T-helper 9 cell (primary cell): Measurements from ENCODE around the gene FN1.

ENCODE experiments used
- DNase-seq: peaks from one replicate; pipeline ENCODE4 v3.0.0-alpha.2; 2020

Gene FN1

DNA sequence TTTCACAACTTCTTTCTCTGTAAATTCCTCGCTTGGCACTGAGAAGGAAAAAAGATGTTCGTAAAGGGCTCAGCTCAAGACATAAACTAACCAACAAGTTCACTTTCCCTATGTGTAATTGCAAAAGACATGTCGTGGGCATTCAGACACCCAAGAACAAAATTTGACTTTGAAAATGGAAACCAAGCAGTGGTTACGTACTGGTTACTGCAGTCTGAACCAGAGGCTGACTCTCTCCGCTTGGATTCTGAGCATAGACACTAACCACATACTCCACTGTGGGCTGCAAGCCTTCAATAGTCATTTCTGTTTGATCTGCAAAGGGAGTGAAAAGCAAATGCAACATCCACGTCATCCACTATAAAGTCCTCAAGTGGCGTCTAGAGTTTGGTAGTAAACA lies 53.9 kb downstream of the FN1 start:
- DNase-seq: no peak

DNA sequence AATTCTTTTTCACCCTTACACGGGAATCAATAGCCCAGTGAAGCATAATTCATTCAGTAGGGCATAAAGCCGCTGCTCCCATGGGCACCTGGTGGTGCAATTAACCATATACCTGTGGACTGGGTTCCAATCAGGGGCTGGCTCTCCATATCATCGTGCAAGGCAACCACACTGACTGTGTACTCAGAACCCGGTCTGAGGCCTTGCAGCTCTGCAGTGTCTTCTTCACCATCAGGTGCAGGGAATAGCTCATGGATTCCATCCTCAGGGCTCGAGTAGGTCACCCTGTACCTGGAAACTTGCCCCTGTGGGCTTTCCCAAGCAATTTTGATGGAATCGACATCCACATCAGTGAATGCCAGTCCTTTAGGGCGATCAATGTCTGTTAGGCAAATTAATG lies 55.2 kb downstream of the FN1 start:
- no peak for DNase-seq

DNA sequence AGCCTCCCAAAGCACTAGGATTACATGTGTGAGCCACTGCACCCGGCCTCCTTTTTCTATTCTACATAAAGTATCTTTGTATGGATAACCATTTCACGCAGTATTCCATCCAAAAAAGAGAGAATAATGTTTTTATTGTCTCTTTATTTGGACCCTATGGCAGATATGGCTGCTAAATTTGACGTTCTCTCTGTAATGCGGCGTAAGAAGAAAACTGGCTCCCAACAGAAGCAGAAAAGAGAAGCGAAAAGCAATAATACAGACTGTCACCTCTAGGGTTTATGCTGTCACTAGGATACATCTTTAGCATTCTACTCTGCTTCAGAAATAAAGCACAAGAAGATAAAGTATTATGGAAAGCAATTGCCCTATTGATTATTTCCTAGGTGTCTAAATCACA lies 55.9 kb downstream of the FN1 start:
- DNase-seq: no peak

DNA sequence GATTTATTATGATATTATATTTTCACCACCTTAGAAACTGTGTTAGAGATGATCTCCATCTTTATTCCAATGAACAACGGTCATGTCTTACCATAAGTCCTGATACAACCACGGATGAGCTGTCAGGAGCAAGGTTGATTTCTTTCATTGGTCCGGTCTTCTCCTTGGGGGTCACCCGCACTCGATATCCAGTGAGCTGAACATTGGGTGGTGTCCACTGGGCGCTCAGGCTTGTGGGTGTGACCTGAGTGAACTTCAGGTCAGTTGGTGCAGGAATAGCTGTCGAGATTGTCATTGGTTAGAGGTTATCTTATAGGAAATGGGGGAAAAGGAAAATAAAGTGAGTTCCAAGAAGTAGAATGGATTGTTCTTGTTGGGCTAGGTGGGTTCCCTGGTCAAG lies 56.8 kb downstream of the FN1 start:
- DNase-seq: no peak

DNA sequence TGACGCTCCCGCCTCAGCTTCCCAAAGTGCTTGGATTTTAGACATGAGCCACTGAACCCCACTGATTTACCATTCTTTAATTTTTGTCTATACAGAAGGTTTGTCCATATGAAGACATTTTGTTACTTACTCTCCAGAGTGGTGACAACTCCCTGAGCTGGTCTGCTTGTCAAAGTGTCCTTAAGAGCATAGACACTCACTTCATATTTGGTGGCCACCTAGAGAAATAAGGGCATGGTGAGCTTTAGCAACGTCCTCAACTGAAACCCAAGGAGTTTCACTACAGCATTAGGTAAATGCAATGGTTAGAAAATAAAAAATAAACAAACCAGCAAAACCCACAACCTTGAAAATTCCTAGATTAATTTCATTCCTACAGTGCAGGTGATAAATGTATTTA lies 57.8 kb downstream of the FN1 start:
- DNase-seq: no peak

DNA sequence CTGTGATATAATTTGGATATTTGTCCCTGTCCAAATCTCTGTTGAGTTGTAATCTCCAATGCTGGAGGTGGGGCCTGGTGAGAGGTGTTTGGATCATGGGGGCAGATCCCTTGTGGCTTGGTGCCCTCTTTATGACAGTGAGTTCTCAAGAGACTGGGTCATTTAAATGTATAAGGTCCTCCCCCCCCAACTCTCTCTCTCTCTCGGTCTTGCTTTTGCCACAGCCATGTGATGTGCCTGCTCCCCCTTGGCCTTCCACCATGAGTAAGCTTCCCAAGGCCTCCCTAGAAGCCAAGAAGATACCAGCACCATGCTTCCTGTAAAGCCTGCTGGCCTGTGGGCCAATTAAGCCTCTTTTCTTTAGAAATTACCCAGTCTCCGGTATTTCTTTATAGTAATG lies 58.6 kb downstream of the FN1 start:
- DNase-seq: no peak

DNA sequence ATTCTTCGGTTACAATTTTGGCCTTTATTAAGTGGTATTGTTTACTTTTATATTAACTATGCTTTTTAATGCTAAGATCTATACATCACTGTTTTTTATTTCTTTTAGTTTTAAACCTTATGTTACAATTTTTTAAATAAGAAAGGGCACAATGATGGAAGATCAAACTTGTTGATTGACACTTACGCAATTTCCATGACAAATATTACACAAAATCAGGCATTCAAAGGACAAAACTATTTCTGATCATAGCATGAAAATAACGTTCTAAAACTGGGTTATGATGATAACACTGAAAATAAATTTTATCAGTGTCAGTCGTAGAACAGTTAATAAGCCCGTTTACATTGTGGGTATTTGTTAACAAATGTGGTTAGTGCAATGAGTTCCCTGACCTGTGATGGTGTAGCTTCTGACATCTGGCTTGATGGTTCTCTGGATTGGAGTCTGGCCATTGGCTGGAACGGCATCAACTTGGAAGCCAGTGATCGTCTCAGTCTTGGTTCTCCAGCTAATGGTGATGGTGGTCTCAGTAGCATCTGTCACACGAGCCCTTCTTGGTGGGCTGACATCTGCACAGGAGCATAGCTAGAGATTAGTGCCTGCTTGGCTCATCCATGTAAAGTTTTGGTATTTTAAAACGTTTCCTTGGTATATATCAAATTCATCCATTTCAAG lies 59.6 kb downstream of the FN1 start:
- no peak for DNase-seq

DNA sequence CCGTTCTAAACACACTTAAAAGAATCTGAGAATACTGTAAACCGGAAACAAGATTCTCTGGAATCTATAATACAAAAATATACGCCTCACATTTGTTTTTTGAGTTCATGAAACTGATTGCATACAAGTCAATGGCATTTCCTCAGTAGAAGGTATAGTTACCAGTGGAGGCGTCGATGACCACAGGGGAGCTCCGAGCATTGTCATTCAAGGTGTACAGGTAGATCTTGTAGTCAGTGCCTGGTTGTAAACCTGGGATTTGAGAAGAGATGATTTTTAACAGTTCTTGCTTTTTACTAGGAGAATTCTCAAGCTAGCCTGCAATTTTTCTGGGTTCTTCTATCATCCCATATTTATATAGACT lies 60.4 kb downstream of the FN1 start:
- DNase-seq: no peak

DNA sequence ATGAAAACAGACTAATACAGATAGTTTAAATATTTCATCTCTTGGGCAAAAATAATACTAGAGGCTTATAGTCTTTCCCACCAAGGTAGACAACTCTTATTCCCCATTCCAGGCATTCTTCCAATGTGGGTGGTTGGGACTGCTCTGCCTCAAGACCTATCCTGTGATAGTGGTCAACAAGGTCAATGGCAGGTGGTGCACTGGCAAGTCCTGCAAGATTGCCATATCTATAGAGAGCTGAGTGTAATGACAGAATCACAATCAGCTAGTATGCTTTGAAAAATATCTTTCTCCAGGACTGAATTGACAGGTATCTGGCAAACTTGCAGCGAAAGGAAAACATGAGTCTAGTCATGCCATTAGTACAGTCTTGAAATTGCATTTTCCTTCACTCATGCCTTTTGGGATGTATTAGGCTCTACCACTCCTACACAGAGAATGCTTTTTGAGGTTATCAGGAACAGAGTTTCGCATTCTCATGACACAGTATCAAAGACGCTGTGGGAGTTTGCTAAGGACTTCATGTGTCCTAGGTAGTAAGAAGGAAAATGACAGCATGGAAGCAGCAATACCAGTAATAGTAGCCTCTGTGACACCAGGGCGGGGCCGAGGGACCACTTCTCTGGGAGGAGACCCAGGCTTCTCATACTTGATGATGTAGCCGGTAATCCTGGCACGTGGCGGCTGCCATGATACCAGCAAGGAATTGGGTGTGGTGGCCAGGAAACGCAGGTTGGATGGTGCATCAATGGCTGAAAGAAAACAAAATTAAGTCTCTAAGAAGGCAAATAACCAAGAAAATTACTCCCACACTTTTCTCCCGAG lies 61.0 kb downstream of the FN1 start:
- no peak for DNase-seq

DNA sequence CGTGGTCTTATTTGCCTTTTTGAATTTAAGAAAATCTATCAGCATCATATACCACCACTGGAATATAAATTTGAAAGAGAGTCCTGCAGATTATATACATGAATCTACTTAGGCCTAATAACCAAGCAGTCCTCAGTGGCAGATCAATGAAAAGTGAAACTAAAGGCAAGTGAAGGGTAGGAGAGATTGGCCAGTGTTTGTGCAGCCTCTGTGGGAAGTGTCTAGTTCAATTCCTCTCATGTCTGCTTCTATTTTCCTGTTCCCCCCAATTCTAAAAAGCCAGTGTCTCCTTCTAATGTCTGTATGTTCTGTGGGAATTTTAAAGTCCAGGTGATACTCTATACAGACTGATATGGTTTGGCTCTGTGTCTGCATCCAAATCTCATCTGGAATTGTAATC lies 61.9 kb downstream of the FN1 start:
- no peak for DNase-seq

DNA sequence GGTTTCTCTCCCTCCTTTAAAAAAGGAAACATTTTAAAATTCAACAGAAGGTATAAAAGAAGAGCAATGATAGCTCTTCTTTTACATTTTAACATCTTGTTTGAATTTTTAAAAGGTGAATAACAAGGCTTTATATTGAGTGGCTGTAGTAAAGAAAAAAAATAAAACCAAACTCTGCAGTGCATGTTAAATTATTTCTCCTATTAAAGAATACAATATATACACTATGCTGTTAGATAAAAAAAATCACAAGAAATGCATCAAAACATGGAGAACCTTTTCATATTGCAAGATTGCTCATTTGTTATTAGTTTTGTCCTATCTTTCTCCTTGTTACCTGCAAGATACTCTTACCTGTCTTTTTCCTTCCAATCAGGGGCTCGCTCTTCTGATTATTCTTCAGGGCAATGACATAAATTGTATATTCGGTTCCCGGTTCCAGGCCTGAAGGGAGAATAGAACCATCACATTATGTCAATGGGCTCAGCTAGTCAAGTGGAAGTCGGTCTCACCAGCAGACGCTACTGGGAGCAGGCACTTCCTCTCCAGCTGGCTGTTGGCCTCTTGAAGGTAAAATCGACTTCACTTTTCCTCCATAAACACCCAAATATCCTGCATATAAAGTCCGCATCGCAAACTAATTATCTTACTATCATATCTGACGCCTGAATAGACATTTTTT lies 62.8 kb downstream of the FN1 start:
- no peak for DNase-seq

DNA sequence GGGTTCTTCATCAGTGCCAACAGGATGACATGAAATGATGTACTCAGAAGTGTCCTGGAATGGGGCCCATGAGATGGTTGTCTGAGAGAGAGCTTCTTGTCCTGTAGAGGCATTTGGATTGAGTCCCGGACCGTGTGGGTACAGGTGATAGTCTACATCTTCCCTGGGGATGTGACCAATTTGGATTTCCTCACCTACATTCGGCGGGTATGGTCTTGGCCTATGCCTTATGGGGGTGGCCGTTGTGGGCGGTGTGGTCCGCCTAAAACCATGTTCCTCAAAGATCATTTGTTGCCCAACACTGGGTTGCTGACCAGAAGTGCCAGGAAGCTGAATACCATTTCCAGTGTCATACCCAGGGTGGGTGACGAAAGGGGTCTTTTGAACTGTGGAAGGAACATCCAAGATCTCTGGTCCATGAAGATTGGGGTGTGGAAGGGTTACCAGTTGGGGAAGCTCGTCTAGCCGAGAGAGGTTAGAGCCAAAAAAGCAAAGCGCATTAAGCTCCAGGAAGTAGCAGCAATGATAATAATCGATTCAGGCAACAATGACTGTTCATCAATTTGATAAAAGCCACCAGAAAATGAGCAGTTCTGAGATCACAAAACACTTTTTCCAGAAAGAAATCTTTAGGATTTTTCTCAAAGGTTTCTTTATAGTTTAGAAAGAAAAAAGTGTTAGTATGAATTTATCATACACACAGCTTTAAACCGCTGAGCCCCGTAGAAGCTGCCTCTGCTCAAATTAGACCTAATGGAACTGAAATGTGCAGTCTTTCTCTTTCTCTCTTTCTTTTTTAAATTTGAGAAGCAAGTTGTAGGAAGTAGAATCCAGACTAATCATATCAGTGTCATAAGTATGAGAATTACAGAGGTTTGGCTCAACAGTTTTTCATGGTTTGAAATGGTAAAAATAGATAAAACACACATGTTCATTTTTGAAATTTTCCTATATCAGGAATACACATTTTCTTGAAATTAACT lies 63.7 kb downstream of the FN1 start:
- no peak for DNase-seq

DNA sequence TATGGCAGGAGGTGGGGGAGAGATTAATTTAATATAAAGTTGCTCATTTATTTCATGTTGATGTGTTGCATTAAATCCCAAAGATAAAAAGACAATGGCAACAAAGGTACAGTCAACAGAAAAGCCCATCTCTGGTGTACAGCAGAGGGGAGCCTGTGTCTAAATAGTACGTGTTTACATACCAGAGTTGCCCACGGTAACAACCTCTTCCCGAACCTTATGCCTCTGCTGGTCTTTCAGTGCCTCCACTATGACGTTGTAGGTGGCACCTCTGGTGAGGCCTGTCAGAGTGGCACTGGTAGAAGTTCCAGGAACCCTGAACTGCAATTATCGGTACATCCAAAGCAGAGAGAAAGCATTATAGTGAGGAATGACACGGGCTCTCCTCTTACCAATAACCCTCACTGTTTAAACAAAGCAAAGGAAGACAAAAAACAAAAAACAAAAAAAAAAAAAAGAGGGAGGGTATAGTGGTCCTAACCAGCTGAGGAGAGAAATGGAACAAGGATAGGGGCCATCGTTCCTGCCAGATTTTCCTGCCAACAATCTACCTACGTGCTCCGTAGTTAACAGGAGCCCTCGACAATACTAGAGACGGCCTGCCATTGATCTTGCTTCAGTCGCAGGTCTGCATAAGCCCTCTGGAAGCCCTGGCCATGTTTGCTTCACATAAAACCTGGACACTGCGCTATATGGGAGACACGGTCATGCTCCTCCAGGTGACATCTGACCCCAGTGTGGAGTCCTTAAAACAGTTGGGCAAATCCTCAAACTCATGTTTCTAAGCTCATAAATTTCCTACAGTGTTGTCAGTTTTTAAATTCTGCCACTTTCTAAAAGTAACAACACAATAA lies 65.5 kb downstream of the FN1 start:
- no peak for DNase-seq

DNA sequence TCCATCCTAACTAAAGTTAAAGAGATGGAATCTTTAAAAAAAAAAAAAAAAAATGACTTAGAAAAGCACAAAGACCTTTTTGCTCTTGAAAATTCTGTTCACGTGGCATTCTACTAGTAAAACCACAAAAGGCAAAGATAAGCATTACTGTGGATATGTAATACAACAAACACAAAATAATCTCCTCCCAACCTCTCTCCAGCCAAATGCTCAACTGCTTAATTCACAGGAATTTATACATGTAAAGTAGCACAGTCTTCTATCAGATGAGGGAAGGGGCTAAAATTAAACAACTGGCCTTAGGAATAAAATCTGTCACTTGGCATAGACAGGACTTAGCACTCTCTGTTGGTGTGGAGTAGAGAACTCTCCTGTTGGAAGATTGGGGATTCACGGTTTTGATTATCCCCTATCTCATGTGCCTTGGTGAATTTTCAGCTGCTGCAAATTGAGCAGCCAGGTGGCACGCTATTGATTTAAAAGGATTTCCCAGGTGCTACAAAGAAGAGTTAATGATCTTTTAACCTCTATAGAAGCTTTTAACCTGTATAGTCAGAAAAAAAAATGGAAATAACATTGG lies 66.6 kb downstream of the FN1 start:
- no peak for DNase-seq

DNA sequence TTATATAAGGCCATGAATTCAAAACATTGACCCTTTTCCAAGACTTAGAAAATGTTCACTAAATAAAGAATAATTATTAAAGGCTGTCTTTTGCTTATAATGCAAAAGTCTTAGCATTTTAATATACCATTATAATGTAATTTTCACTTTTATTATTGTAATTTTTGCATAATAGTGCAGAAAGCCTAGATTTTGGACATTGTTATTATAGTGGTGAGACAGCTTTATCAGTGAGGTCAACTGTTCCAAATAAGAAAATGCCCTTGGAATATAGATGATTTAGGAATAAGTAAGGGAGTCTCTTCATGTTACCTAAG lies 67.4 kb downstream of the FN1 start:
- no peak for DNase-seq

DNA sequence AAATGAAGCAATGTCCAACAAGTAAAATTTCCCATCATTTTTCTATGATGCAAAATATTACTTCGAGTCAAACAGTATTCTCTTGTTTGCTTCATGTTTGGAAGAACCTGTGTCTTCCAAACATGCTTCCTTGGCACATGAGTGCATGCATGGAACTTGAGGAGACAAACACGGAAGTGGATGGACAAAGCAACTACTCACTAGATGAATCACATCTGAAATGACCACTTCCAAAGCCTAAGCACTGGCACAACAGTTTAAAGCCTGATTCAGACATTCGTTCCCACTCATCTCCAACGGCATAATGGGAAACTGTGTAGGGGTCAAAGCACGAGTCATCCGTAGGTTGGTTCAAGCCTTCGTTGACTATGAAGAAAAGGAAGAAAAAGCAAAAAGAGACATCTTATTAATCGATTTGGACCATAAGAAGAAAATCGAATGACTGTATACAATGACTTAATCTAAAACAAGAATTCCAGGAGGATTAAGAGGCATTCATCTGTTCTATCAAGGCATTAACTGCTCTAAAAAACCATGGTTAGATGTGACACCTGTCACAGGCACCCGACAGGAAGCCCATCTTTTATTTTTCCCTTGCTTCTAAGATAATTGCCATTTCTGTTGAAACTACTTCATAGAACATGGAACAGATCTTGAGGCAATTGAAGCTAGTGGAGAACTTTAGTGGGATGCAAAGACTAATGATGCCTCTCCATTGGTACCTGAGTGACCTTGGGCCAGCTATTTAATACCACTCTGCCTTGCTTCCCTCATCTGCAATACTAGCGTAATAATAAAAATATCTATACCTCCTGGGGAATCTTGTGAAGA lies 68.0 kb downstream of the FN1 start:
- DNase-seq: no peak

DNA sequence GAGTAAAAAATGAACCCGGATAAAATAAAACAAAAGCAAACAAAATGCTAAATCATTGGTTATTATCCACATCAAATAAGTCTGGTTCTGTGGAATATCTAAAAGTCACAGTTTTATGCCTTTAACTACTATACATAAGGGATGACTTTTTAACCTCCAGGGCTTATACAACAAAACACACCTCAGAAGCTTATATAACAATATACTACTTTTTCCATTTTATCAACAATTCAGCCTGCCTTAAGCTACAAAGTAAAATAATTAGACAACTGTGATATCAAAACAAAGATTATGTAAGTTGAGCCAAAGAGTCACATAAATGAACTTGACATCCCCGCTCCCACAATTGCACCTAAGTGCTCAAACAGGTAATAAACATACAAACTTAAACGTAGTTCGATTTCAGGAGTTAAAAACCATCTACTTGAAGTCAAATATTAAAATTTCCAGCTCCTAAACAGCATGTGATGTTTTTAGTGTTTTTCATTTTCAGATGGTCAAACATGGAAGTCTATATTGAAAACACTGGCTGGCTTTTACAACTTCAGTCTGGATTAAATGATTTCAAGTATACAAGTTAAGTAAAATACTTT lies 69.3 kb downstream of the FN1 start:
- no peak for DNase-seq

DNA sequence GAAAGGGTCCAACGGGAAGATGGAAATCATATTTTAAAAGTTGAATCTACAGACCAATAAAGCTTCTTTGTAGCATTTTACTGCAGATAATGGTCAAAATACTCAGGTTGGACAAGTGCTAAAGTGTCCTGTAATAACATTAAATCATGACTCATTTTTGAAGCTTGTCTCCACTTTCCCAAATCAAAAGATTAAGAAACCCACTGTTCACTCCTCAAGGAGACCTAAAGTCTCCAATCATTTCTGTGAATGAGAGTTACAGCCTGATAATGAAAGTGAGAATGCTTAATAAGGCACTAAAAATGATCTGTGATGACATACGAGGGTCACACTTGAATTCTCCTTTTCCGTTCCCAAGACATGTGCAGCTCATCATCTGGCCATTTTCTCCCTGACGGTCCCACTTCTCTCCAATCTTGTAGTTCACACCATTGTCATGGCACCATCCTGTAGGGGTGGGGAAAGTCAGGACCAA lies 70.6 kb downstream of the FN1 start:
- no peak for DNase-seq

DNA sequence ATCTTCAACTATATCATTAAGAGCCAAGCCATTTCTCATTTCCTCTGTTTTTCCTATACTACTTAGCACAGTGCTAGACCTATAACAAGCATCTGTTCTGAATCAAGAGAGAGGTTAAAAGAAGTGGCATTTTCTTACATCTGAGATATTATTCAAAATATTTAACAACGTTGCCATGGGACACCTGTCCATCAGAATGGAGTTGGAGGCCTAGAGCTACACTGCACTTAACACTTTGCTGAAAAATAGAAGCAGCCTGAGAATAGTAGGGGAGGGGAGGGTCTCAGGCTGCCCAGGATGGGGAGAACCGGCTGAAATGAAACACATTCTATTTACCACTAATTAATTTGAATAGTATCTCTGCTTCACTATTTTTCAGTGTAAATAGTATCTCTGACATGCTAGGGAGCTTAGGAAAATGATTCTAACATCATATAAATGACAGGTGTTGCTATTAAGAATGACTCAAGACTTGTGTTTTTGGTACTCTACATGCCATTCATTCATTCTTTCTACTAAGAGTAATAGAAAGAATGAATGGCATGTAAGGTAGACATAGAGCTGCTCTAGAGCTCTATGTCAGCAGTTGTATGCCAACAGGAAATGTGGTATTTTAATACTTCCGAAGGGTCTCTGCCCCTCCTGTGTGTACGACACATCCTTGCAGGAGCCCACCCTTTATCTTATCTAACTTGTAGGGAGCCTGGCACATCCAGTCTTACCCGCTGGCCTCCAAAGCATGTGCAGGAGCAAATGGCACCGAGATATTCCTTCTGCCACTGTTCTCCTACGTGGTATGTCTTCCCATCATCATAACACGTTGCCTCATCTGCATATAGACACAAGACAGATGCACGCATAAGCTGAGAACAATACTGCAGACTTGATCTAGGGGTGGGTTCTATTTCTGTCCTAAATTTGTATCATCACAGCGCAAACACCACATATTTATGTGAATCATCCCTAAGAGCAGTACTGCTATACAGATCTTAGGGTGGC lies 71.4 kb downstream of the FN1 start:
- DNase-seq: no peak
